HG03135 (cell line): Measurements from ENCODE around the gene CSNK1D.

Source experiments
- ATAC-seq: cut with Tn5 transposase; IDR thresholded peaks from one replicate; pipeline ENCODE4 v1.9.1; 2021; ENCODE audit warnings: mild to moderate bottlenecking, moderate library complexity; ENCODE audit not compliant: unreplicated experiment

Gene CSNK1D

DNA sequence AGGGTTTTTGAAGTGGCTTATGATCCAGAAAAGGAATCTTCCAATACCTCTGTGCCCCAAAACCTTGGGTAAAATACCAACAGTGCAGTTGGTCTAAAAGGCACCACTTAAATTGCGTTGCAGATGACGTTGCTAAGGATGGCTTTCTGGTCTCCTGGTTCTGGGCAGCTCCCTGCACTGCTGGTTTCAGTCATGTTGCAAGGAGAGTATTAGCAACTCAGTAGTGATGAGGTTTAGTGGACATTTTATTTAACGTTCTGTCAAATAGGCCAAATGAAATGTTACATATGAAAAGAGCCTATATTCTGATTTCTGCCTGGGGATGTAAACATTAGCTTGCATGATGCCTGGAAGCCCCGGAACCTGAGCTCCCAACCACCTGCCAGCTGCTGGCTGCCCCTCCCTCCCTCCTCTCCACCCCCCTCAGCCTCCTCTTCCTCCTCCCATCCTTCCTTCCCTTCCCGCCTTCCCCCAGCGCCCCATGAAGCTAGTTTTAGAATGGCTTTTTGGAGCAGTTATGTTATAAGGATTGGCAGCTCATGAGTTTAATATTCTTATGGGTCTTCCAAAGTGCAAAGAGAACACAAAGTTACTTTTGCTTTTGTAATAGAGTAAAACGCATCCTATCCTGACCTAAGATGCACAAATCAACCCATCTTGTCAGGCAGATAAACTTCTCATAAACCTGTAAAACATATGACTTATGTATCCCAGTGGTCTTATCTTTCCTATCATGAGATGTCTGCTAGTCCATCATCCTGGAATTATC, 23.2 kb upstream of the CSNK1D start:
- ATAC-seq: no peak

DNA sequence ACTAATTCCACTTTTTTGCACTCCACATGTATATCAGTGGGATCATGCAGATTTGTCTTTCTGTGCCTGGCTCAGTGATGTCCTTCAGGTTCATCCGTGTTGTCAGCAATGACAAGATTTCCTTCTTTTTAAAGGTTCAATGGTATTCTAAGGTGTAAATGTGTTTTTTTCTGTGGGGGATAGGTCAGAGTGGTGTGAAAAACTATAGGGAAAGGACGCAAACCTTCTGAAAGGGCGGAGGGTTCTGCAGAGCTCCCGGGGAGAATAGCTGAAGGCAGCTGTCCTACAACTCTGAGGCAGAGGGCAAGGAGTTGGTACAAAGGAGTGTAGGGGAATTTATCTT, 21.9 kb upstream of the CSNK1D start:
- no peak for ATAC-seq

DNA sequence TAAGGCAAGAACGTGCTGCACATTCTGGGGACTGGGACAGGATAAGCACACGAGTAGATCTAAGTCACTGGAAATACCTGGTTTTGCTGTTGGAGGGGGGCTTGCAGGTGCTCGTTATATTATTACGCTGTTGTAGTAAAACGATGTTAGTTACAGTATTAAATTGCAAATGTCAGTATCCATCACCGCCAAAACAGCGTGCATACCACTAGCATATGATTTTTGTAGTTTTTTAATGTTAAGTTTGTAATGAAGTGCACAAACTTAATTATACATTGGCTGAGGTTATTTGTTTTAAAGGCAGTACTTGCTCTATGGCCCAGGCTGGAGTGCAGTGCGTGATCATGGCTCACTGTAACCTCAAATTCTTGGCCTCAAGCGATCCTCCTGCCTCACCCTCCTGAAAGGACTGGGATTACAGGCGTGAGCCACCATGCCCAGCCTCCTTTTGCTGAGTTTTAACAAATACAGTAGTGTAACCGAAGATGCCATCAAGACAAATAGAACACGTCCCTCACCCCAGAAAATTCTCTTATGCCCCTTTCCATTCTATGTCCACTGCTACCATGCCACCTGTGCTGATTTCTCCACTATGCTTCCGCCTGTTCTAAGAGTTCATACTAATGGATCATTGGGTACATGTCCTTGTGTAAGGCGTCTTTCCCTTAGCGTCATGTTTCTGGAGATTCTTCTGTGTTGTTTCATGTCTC, 20.7 kb upstream of the CSNK1D start:
- ATAC-seq: no peak

DNA sequence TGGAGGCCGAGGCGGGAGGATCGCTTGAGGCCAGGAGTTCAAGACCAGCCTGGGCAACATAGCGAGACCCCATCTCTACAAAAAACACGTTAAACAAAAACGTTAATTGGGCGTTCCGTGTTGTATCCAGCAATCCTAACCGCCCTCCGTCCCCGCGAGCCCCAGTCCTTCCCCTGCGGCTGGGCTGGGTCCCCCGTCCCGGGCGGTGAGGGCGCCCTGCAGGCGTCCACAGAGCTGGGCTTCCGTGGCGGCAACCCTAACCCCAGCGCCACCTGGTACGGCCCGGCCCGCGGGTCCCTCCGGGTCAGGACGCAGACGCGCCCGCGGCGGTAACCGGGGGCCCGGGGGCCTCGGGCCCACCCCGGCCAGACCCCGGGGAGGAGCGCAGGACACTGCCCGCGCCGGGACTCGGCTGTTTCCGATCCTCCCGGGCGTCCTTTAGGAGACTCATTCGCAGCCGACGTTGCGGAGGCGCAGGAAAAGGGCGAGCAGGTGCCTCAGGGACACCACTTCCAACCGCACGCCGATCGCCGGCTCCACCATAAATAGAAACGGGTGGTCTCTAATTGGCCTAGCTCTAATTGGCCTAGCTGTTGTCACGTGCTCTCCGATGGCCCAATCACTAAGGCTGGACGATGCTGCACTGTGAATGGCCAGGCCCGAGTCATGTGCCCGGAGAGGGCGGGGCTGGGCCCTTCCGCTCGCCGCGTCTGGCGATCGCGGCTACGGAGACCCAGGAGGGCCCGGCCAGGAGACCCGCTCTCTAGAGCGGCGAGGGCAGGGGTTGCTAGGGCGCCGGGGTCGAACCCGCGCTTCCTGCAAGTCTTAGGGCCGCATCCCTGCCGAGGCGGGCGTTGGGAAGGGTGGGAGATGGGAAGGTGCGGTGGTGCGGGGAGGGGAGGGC, 19.0 kb upstream of the CSNK1D start:
- peak; percentile 95 for ATAC-seq

DNA sequence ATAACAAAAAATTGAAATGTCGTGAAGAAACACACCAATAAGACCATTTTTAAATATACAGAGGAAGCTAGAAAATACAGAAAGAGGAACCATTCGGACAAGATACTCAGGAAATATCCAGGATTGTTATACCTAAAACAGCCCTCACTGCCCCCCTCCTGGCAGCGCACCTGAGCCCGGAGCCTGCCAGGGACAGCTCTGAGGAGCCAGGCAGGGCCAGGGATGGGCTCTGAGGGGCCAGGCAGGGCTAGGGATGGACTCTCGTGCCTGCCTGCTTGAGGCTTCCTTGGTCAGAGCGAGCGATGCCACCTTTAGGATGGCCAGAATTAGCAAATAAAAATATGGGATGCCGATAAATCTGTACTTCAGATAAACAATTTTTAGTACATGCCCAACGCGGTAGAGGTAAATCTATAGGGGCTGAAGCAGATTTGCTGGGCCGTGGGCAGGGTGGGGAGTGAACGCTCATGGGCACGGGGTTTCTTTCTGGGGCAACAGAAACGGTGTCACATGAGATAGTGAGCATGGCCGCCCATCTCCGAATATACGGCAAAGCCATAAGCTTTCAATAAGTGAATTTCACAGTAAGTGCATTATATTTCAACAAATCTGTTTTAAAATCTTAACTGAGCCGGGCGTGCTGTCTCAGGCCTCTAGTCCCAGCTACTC, 18.2 kb upstream of the CSNK1D start:
- no peak for ATAC-seq

DNA sequence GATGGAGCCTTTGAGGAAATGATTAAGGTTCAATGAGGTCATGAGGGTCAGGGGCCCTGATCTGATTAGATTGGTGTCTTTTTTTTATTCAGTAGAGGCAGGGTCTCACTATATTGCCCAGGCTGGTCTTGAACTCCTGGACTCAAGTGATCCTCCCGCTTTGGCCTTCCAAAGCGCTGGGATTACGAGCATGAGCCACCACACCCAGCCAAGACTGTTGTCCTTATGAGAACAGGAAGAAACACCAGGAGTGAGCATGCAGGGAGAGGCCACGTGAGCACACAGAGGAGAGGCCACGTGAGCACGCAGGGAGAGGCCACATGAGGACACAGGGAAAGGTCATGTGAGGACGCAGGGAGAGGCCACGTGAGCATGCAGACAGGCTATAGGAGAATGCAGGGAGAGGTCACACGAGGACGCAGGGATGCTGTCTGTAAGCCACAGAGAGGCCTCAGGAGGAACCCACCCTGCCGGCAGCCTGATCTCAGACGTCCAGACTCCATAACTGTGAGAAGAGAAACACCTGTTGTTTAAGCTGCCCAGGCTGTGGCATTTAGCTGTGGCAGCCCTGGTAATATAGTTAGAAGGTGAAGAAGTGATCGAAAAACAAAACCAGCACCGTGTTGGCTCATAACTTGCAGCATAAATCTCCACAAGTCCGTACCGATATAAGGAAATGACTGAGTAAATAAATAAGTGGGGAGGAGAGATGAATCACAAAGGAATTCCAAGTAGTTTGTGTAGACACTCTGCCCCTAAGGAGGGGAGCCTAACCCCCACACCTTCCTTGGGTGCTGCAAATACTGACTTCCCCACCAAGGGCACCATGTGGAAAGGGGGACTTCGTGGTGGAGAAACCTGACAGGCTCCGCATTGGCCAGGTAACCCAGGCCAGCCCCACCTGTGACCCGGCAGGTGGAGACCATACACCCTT, 14.6 kb upstream of the CSNK1D start:
- no peak for ATAC-seq

DNA sequence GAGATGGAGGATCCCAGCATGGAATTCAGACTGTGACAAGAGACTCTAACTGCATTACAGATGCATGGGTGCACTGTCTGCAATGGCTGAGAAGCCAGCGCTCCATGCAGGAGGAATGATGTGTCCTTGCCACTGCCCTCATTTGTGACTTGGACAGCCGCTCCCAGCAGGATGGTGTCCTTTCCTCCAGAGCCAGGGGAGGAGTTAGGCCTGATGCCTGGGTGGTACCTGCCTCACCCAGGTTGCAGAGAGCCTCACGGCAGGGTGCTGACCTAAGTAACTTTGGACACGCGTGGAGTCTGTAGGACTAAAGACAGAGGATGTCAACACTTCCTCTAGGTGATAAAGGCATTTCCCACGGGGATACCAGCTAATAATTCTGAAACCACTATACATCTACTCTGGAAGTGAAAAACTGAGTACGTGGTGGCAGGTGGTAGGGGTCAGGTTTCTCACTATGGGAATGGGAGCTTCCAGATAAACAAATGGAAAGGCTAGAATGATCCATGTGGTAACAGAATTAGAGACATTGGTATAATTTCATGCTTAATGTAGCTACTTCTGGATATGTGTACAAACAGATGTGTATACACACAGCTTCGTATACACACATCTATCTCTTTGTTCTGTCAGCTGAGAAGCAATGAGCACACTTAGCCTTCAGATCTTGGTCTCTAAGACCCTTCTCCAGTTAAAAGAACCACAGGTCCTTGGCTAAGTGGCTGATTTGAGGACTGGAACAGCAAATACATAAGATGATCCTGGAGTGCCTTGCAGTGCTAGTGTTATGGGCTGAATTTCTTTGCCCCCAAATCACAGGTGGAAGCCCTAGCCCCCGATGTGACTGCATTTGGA, 13.7 kb upstream of the CSNK1D start:
- ATAC-seq: no peak

DNA sequence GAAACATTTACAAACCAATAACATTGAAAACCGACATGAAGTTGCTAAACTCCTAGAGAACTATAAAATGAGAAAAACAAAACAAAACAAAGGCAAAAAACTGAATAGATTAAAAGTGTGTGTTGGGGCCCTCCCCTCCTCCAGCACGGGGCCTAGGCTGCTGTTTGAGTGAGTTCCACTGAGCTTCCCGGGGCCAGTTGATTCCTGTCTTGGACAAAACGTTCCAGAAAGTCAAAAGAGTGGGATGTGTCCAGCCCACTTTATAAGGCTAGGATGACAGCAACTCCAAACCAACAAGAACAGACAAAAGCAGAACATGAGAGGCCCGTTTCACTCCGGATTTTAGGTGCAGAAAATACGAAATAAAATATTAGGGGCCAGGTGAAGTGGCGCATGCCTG, 11.6 kb upstream of the CSNK1D start:
- ATAC-seq: no peak

DNA sequence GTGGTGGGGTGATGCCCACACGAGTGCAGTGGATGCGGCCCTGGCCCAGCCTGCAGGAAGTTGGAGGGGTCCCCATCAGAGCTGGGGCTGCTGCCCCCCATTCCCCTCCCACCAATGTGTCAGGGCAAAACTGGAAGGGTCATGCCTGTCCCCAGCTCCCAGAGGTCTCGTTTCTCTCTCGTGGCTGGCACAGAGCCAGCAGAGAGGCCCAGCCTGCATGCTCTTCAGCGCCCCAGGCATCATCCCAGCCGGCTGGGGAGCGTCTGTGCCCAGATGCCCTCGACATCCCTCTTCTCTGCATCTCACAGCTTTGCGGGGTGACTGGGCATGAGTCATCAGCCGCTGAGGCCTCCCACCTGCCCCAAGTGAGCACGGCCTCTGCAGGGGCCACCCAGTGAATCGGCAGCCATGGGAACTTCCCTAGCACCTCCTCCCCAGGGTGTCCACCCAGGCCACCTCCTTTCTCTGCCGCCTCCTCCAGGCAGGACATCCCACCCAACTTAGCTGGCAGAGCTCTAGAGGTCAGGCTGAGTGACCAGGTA, 9.8 kb upstream of the CSNK1D start:
- ATAC-seq: no peak

DNA sequence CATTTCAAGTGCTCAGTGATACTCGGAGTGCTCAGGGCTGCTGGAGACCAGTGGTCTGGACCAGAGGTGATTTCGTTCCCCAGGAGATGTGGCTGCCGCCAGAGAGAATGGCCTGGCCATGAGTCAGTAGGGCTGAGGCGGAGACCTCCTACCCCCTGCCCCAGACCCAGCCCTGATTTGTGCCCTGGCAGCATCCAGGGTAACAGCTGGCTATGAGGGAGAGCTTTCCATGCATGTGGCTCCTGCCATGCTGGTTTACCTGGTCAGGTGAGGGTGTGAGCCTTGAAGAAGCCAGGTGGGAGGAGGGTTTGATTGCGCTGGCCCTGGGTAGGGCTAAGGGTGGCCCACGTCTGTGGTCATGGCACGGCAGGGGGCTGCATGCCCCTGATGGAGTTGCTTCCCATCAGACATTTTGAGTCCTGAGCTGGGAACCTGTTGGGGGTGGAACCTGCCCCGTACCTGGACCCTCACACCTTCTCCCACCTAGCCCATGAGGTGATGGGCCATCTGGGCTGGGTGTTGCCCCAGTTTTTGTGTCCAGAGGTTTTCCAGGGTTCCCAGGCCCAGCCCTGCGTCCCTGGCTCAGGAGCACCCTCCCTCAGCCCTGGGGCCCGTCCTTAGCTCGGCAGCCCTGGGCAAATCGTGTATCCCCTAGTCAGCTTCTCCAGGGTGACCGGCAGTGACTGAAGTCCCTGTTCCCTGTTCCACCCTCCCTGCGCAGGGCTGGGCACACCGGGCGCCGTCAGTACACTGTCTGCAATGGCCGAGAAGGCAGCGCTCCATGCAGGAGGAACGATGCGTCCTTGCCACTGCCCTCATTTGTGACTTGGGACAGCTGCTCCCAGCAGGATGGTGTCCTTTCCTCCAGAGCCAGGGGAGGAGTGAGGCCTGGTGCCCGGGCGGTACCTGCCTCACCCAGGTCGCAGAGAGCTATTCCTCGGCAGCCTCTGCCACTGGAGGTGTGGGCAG, 9.0 kb upstream of the CSNK1D start:
- no peak for ATAC-seq

DNA sequence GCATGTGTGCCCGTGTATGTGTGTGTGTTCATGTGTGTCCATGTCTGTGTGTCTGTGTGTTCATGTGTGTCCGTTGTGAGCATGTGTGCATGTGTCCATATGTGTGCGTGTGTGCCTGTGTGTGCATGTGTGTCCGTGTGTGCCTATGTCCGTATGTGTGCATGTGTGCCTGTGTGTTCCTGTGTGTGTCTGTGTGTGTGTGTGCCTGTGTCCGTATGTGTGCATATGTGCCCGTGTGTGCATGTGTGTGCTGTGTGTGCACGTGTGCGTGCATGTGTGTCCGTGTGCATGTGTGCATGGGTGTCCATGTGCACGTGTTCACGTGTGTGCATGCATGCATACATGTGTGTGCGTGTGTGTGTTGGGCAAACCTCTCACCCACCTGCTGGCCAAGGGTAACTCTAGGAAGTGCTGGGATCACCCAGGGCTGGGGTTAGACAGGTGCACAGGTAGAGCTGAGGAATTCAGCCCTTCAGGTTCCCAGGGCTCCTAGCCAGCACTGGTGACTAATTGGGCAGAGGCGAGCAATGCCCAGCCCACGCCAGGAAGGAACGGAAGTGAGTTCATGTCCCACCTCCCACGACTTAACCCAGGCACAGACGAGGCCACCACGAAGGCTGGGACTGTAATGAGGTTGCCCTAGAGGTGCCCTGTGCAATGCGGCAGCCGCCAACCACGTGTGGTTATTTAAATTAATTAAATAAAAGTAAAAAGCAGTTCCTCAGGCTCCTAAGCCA, 8.2 kb upstream of the CSNK1D start:
- no peak for ATAC-seq

DNA sequence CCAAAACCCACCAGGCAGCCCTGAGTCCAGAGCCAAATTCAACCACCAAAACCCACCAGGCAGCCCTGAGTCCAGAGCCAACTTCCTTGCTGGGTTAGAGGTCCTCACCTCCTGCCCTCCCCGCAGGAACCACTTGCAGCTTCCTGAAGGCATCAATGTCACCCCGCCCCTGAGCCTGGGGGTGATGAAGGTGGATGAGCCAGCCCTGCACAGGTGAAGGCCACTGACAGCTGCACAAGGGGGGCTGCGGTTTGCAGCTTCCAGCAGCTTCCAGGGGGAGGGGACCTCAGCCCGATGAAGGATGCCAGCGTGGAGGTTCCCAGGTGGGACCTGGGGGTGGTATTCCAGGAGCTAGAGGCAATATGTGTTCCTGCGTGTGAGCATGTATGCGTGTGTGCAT, 7.6 kb upstream of the CSNK1D start:
- no peak for ATAC-seq

DNA sequence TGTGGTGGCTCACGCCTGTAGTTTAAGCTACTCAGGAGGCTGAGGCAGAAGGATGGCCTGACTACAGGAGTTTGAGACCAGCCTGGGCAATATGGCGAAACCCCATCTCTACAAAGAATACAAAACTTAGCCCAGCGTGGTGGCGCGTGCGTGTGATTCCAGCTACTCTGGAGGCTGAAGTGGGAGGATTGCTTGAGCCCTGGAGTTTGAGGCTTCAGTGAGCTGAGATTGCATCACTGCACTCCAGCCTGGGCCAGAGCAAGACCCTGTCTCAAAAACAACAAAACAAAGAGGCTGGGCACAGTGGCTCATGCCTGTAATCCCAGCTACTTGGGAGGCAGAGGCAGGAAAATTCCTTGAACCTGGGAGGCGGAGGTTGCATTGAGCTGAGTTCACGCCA, 7.0 kb upstream of the CSNK1D start:
- no peak for ATAC-seq

DNA sequence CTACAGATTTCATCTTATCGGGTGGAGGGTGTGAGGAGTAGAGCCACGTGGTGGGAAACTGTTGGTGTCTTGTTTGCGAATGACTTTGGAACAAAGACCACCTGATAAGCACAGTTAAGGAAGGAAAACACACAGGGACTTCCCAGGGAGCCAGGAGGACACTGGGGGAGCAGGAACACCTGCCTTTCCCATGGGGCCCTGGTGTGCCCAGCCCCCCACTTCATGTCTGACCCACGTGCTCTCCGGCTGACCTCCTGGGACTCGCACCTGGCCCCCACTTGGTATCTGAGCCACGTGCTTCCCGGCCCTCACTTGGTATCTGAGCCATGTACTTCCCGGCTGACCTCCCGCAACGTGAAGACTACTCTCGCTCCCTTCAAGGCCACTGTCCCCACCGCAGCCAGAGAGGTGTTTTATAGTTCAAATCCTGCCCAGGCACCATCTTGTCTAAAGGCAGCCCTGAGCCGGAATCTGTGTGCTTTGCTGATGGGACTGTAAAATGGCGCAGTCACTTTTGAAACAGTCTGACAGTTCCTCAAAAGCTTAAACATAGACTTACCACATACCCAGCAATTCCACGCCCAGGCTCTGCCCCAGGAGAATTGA, 5.4 kb upstream of the CSNK1D start:
- ATAC-seq: no peak

DNA sequence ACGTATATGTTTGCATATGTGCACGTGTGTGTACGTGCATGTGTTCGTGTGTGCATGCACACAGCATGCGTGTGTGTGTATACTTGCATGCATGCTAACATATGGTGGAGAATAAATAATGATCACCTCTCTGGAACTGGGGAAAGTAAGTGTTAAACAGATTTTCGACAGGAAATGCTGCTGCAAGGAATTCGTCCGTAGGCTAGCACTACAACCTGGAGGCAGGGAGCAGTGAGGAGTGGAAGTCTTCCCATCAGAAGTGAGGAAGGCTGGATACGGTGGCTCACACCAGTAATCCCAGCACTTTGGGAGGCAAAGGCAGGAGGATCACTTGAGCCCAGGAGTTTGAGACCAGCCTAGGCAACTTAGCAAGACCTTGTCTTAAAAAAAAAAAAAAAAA, 4.8 kb upstream of the CSNK1D start:
- no peak for ATAC-seq

DNA sequence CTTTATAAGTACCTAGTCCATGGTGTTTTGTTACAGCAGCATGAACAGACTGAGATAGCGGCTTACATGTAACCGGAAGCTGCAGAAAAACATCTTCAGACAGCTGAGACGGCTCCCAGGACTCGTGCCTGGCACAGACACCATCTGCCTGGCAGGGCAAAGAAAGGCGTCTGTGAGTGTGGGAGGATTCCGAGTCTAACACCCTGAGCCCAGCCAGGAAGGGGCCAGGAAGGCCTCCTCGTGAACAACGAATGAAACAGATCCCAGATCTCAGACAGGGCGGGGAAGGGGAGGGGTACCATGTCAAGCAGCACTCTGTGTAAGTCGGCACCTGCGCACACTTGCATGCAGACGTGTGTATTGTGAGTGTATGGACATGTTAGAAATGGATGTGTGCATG, 4.4 kb upstream of the CSNK1D start:
- ATAC-seq: no peak

DNA sequence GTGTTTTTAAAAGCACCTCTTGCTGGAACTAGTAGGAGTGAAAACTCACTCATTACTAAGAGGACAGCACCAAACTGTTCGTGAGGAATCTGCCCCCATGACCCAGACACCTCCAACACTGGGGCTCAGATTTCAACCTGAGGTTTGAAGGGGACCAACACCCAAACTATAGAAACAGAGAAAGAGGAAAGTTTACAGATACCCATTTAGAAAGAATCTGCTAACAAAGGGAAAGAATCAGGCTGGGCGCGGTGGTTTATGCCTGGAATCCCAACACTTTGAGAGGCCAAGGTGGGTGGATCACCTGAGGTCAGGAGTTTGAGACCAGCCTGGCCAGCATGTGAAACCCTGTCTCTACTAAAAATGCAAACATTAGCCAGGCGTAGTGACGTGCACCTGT, 3.4 kb upstream of the CSNK1D start:
- no peak for ATAC-seq
